ENCODE measurements around the gene NGLY1.

DNA sequence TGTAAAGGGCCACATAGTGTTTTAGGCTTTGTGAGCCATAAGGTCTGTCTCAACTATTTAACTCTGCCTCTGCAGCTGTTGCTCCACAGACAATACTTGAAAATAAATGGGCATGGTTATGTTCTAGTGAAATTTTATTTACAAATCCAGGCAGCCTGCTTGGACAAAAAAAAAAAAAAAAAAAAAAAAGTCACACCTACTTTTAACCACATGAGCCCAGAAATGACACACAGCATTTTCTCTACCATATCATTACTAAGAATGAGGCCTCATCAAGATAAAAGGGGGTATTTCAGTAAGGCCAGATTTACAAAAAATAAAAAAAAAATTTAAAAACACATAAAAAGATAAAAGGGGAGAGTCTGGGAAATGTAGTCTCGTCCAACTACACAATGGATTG lies 1.7 kb upstream of the NGLY1 start:
- TF ChIP-seq, protein P1, sequence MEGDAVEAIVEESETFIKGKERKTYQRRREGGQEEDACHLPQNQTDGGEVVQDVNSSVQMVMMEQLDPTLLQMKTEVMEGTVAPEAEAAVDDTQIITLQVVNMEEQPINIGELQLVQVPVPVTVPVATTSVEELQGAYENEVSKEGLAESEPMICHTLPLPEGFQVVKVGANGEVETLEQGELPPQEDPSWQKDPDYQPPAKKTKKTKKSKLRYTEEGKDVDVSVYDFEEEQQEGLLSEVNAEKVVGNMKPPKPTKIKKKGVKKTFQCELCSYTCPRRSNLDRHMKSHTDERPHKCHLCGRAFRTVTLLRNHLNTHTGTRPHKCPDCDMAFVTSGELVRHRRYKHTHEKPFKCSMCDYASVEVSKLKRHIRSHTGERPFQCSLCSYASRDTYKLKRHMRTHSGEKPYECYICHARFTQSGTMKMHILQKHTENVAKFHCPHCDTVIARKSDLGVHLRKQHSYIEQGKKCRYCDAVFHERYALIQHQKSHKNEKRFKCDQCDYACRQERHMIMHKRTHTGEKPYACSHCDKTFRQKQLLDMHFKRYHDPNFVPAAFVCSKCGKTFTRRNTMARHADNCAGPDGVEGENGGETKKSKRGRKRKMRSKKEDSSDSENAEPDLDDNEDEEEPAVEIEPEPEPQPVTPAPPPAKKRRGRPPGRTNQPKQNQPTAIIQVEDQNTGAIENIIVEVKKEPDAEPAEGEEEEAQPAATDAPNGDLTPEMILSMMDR (conservative IDR thresholded peaks at IDR 0.05; ENCODE audit: low read depth, low read length), result no peak
- TF ChIP-seq SMC3 (IDR thresholded peaks at IDR 0.05; ENCODE audit: low read depth, low read length), result no peak
